Activated CD4-positive, alpha-beta T cell treated with anti-CD3 and anti-CD28 coated beads, Interleukin-2, amount 10 ng/mL, durations not matched to agents 7 days and 5 days (primary cell): ENCODE data around the gene SNAPIN. TPM values are rescaled to one million over a fixed set of nuclear protein-coding genes. Genes with fewer than 3 reads are reported as not detected.
A peak's percentile ranks its signal among the peaks of the same experiment; 100 is the strongest.

Source experiments
- CTCF ChIA-PET: fragments of 350-600 bp; sonication (Branson Sonifier 250); formaldehyde crosslinking; loops from one replicate; lab custom pipeline; 2021; ENCODE audit warnings: antibody characterized with exemption; lab: Charles Lee
- POLR2A ChIA-PET: fragments of 350-600 bp; sonication (Branson Sonifier 250); formaldehyde crosslinking; loops from one replicate; lab custom pipeline; 2021; ENCODE audit warnings: antibody characterized with exemption; lab: Charles Lee
- DNase-seq: peaks from one replicate; pipeline ENCODE4 v3.0.0-alpha.2; 2020
- H3K27ac Mint-ChIP-seq: one replicate; pipeline ENCODE4 v1.8.0; 2021; ENCODE audit warnings: mild to moderate bottlenecking, moderate library complexity, mixed read lengths
- H3K27me3 Mint-ChIP-seq: one replicate; pipeline ENCODE4 v1.8.0; 2021; ENCODE audit warnings: mixed read lengths
- H3K36me3 Mint-ChIP-seq: one replicate; pipeline ENCODE4 v1.8.0; 2021; ENCODE audit warnings: low read depth, mixed read lengths
- H3K4me1 Mint-ChIP-seq: one replicate; pipeline ENCODE4 v1.8.0; 2021; ENCODE audit warnings: mixed read lengths
- H3K4me3 Mint-ChIP-seq: one replicate; pipeline ENCODE4 v1.8.0; 2021; ENCODE audit warnings: mild to moderate bottlenecking, moderate library complexity, mixed read lengths
- H3K9me3 Mint-ChIP-seq: one replicate; pipeline ENCODE4 v1.8.0; 2021; ENCODE audit warnings: mixed read lengths
- total RNA-seq, 2 experiments: library from RNA; stranded (reverse); gene quantifications; one replicate each; pipeline ENCODE4 v1.2.3, GENCODE V29; 2021

Gene SNAPIN
- total RNA-seq, 2 experiments from 2014 or later: 36.1 to 39.6 TPM

DNA sequence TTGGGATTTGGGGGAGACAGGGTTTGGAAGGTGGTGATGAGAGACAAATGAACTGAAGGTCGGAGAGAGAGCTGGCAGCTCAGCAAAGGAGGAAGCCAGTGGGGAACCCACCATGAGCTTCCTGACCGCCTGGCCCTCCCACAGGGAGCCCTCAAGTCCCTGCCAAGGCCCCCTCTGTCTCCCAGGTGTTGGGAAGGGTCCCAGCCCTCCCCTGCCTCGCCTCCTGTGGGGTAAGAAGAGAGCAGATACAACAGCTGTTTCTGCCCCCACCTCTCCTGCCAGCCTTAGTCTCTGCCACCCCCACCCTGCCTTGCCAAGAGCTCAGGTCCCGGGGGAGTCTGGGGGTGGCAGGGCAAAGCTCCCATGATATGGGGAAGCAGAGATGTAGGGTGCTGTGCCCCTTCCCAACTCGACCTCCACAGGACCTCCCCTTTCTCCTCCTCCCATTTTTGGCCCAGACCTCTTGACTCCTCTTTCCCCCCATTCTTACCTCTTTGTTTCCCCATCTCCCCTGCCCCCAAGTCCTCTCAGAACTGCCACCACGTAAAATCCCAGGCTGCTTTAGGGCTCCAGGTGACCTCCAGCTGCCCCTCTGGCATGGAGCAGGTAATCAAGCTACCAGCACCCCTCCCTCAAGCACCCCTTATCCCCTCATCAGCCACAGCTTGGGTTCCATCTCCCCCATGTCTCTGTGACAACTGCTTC, 29.7 kb upstream of the SNAPIN start:
- ChIA-PET CTCF (interaction anchor here (1.5 to 3.6 kb wide), 4 partner anchors 13 to 97 kb away, joined by 3 to 45 read pairs (median 7); partner anchors contain the start of genes S100A14, S100A16 and S100A6), POLR2A (interaction anchor here (0.6 kb wide), 1 partner anchor 75 kb away, joined by 3 read pairs; no protein-coding TSS in a partner anchor)
- peaks cover 21% of the 10 kb centered on the region for H3K4me1 Mint-ChIP-seq
- no peak overlapping the region for H3K4me3 Mint-ChIP-seq
- H3K27me3 Mint-ChIP-seq: no peaks in the 10 kb centered on the region
- H3K9me3 Mint-ChIP-seq: no peaks in the 10 kb centered on the region
- H3K36me3 Mint-ChIP-seq: peaks cover 2% of the 10 kb centered on the region
- DNase-seq: no peak
- no peak overlapping the region for H3K27ac Mint-ChIP-seq

DNA sequence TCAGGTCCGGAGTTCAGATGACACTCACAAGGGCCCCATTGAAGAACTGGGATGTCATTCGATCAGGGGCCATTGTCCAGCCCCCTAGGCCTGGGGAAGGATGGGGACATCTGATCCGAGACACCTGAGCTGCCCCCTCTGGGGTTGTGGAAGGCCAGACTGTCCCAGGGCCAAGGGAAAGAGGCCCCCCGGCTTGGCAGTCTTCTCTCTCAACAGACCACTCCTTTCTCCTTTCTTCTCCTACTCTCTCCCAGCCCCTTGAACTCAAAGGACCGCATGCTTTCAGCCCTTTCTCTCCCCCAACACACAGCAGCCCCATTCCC, 29.2 kb upstream of the SNAPIN start:
- peaks cover 3% of the 10 kb centered on the region for H3K36me3 Mint-ChIP-seq
- H3K27ac Mint-ChIP-seq: no peak overlapping the region
- no peaks in the 10 kb centered on the region for H3K27me3 Mint-ChIP-seq
- POLR2A ChIA-PET: no interaction called here
- DNase-seq: no peak
- peaks cover 21% of the 10 kb centered on the region for H3K4me1 Mint-ChIP-seq
- CTCF ChIA-PET: interaction anchor here (1.6 to 3.6 kb wide), 3 partner anchors 14 to 94 kb away, joined by 5 to 45 read pairs (median 9); partner anchors contain the start of genes S100A14, S100A16 and S100A6
- H3K9me3 Mint-ChIP-seq: no peaks in the 10 kb centered on the region
- H3K4me3 Mint-ChIP-seq: no peak overlapping the region

DNA sequence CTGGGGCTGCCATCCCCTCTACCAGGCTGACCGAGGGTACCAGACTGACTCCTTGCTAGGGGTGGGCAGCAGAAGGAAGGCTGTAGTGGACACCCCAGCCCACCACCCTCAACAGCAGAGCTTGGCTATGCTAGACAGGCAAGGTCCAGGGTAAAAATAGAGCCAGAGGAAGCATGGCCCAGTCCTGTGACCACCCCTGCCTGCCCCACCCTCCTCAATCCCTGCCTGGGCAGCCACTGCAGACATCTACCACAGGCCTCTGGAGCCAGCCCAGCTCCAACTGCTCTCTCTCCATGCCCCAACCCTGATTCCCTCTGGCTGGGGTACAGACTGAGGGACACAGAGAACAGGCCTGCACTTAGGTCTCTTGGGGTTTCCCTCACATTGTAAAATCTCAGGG, 28.5 kb upstream of the SNAPIN start:
- POLR2A ChIA-PET: no interaction called here
- Mint-ChIP-seq H3K4me3 (no peak overlapping the region), H3K27me3 (no peaks in the 10 kb centered on the region), H3K27ac (no peak overlapping the region), H3K36me3 (peaks cover 7% of the 10 kb centered on the region), H3K9me3 (no peaks in the 10 kb centered on the region), H3K4me1 (peaks cover 23% of the 10 kb centered on the region)
- no peak for DNase-seq
- CTCF ChIA-PET: interaction anchor here (1.3 kb wide), 1 partner anchor 42 kb away, joined by 6 read pairs; no protein-coding TSS in a partner anchor

DNA sequence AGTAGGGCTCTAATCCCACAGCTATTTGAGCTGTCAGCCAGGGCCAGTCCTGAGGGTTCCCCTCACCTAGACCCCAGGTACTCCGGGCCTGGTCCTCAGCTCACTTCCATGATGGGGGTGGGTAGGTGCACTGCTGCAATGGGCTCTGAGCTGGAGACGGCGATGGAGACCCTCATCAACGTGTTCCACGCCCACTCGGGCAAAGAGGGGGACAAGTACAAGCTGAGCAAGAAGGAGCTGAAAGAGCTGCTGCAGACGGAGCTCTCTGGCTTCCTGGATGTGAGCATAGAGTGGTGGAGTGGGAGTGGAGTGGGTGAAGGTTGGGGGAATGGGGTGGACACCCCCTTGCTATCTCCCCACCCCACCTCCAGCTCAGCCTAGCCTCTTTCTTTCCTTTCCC, 28.1 kb upstream of the SNAPIN start:
- Mint-ChIP-seq H3K27ac (no peak overlapping the region), H3K36me3 (peaks cover 8% of the 10 kb centered on the region), H3K9me3 (no peaks in the 10 kb centered on the region), H3K4me3 (no peak overlapping the region), H3K27me3 (no peaks in the 10 kb centered on the region), H3K4me1 (peaks cover 25% of the 10 kb centered on the region)
- ChIA-PET CTCF (interaction anchor here (1.3 kb wide), 1 partner anchor 42 kb away, joined by 6 read pairs; no protein-coding TSS in a partner anchor), POLR2A (no interaction called here)
- no peak for DNase-seq

DNA sequence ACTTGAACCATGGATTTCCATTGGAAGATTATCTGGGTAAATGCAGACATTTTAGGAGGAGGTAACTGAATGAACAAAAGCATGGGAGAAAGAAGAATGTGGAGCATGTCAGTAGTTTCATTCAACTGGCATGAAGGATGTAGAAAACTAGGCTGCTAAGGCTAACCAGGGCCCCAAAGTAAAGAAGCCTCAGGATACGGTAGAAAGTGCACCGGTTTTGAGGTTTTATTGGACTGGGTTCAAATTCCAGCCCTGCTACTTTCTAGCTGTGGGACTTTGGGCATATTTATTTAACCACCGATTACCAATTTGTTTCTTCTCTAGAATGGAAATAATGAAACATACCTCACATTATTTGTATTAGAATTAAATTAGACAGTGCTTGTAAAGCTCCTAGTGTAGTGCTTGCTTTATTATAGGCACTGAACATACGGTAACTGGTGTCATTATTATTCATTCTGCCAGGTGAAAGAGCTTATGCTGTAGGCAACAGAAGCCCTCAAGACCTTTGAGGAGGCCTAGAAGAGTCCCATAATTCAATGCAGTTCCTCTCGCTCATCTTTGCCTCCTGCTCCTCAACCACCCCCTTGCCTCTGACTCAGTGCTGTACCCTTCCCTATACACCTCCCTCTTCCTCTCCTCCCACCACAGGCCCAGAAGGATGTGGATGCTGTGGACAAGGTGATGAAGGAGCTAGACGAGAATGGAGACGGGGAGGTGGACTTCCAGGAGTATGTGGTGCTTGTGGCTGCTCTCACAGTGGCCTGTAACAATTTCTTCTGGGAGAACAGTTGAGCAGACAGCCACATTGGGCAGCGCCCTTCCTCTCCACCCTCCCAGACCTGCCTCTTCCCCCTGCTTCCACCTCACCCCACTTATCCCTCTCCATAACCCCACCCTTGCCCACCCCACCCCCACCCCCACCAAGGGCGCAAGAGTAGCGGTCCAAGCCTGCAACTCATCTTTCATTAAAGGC, 27.2 kb upstream of the SNAPIN start:
- Mint-ChIP-seq H3K4me1 (peaks cover 31% of the 10 kb centered on the region), H3K27ac (peak overlapping the region; percentile 20), H3K36me3 (peaks cover 14% of the 10 kb centered on the region), H3K9me3 (no peaks in the 10 kb centered on the region), H3K4me3 (no peak overlapping the region), H3K27me3 (no peaks in the 10 kb centered on the region)
- ChIA-PET POLR2A (no interaction called here), CTCF (interaction anchor here (1.3 kb wide), 1 partner anchor 16 kb away, joined by 3 read pairs; no protein-coding TSS in a partner anchor)
- DNase-seq: no peak

DNA sequence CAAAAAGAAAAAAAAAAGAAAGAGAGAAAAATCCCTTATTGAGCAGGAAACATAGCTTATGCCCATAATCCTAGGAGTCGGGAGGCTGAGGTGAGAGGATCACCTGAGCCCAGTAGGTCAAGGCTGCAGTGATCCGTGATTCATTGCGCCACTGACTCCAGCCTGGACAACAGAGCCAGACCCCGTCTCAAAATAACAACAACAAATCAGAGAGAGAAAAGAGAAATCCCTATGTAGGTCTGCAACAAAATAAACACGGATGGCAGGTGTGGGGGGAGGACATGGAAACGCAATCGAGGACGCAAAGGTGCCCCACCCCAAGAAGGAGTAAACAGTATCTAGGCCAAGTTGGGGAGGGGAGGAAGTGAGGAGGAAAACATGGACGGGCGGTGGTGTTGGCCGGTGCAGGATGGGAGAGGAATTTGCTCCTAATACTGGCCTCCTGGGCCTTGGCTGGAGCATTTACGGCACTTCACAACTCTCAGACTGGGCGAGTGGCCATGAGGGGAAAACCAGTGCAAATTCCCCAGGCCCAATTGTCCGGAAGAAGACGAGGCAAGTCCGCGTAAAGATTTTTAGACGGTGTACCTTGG, 25.2 kb upstream of the SNAPIN start:
- no peak for DNase-seq
- Mint-ChIP-seq H3K27me3 (no peaks in the 10 kb centered on the region), H3K4me3 (peak overlapping the region; percentile 92), H3K9me3 (no peaks in the 10 kb centered on the region), H3K36me3 (peaks cover 30% of the 10 kb centered on the region), H3K27ac (peak overlapping the region; percentile 99), H3K4me1 (peaks cover 44% of the 10 kb centered on the region)
- CTCF ChIA-PET: interaction anchor here (0.6 to 2.4 kb wide), 11 partner anchors 10 to 129 kb away, joined by 3 to 10 read pairs (median 4); no protein-coding TSS in a partner anchor
- POLR2A ChIA-PET: interaction anchor here (0.6 to 1.8 kb wide), 8 partner anchors 11 to 617 kb away, joined by 3 to 7 read pairs (median 3); partner anchors contain the start of gene SNAPIN

DNA sequence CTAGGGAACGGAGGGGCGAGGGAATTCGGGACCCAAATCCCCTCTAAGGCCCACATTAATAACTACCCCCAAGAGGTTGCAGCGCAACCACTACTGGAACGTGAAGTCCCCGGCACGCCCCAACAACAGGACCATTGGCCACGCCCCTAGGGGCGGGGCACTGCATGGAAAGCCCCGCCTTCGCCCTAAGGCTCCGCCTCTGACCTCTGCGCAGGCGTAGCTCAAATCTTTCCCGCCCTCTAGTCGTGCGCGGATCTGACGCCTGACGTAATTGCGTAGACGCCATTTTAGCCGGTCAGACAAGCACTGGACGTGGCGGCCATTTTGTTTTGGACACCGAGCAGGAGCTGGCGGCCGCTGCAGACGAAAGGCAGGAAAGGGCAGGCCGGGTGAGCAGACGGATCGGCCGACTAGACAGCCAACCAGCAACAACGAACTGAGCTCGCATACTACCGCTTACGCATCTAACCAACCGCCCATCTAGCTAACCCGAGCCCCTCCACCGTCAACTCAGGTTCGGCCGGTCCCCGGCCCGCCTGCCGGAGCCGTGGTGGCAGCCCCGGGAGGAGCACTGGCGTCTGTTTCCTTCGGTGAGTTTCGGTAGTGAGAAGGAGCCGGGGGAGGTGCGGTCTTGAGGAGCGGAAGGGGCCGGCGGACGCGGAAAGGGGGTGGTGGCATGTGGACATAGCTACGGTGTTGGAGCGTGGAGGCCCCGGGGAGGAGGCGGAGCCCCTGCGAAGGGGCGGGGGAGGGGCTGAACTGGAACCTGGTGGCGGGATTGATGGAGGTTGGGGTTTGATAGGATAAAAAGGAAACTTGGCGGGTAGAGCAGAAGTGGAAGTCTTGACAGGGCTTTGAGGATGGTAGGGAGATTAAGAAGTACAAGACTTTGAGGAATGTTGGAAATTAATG, 24.5 kb upstream of the SNAPIN start, which contains the start of gene CHTOP:
Gene CHTOP (plus strand): TSS at position 313 of the 912 bp plus-strand sequence. CDS start 2,523 bp downstream, outside the sequence.
- ChIA-PET CTCF (interaction anchor here (0.7 to 2.4 kb wide), 18 partner anchors 9 to 130 kb away, joined by 3 to 10 read pairs (median 4); no protein-coding TSS in a partner anchor), POLR2A (interaction anchor here (0.6 to 1.8 kb wide), 14 partner anchors 10 to 770 kb away, joined by 3 to 7 read pairs (median 3); partner anchors contain the start of genes RPS27, S100A6 and SNAPIN)
- Mint-ChIP-seq H3K4me1 (peaks cover 44% of the 10 kb centered on the region), H3K27me3 (no peaks in the 10 kb centered on the region), H3K36me3 (peaks cover 36% of the 10 kb centered on the region), H3K27ac (peak within 1 kb of the TSS; percentile 99), H3K9me3 (no peaks in the 10 kb centered on the region), H3K4me3 (peak within 1 kb of the TSS; percentile 92)
- peak; percentile 98 for DNase-seq

DNA sequence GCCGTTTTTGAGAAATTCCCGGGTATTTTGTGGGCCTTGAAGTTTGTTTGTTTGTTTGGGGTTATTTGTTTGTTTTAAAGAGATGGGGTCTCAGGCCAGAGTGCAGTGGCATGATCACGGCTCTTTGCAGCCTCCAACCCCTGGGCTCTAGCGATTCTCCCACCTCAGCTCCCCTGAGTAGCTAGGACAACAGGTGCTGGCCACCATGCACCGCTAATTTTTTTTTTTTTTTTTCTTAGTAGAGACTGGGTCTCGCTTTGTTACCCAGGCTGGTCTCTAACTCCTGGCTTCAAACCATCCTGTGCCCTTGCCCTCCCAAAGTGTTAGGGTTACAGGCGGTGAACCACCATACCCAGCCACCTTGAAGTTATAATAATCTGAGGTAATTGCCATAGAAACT, 22.6 kb upstream of the SNAPIN start:
- H3K4me1 Mint-ChIP-seq: peaks cover 43% of the 10 kb centered on the region
- peak overlapping the region; percentile 92 for H3K4me3 Mint-ChIP-seq
- POLR2A ChIA-PET: no interaction called here
- CTCF ChIA-PET: interaction anchor here (0.9 to 1.4 kb wide), 3 partner anchors 12 to 36 kb away, joined by 3 to 6 read pairs (median 3); no protein-coding TSS in a partner anchor
- H3K27me3 Mint-ChIP-seq: no peaks in the 10 kb centered on the region
- H3K9me3 Mint-ChIP-seq: no peaks in the 10 kb centered on the region
- no peak overlapping the region for H3K27ac Mint-ChIP-seq
- DNase-seq: no peak
- peaks cover 44% of the 10 kb centered on the region for H3K36me3 Mint-ChIP-seq

DNA sequence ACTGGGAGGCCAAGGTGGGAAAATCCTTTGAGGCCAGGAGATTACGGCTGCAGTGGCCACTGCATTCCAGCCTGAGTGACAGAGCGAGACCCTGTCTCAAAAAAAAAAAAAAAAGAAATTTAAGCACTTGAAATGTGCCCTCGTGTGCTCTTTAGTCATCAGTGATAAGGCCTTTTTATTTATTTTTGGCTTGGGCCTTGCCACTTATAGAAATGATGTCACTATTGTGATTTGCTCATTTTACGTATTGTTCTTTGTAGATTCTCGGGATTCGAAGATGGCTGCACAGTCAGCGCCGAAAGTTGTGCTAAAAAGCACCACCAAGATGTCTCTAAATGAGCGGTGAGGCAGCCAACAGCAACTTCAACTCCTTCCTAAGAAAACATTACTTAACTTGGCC, 22.2 kb upstream of the SNAPIN start:
- H3K9me3 Mint-ChIP-seq: no peaks in the 10 kb centered on the region
- no peaks in the 10 kb centered on the region for H3K27me3 Mint-ChIP-seq
- H3K36me3 Mint-ChIP-seq: peaks cover 48% of the 10 kb centered on the region
- peak overlapping the region; percentile 92 for H3K4me3 Mint-ChIP-seq
- H3K4me1 Mint-ChIP-seq: peaks cover 46% of the 10 kb centered on the region
- POLR2A ChIA-PET: no interaction called here
- no peak overlapping the region for H3K27ac Mint-ChIP-seq
- CTCF ChIA-PET: interaction anchor here (0.9 kb wide), 1 partner anchor 15 kb away, joined by 3 read pairs; no protein-coding TSS in a partner anchor
- DNase-seq: no peak

DNA sequence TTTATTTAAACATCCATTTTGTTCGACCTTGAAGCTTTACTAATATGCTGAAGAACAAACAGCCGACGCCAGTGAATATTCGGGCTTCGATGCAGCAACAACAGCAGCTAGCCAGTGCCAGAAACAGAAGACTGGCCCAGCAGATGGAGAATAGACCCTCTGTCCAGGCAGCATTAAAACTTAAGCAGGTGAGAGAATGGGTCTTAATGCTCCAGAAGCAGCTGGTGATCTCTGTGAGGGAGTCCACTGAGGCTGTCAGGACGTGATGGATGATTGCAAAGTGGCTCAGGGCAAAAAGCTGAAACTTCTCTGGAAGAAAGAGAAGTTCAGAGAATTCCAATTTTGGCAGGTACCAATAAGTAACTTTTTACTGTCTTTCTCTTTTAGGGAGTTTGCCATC, 20.2 kb upstream of the SNAPIN start:
- Mint-ChIP-seq H3K27ac (no peak overlapping the region), H3K9me3 (no peaks in the 10 kb centered on the region), H3K4me1 (peaks cover 39% of the 10 kb centered on the region), H3K36me3 (peaks cover 66% of the 10 kb centered on the region), H3K4me3 (no peak overlapping the region), H3K27me3 (no peaks in the 10 kb centered on the region)
- POLR2A ChIA-PET: interaction anchor here (0.6 kb wide), 1 partner anchor 123 kb away, joined by 3 read pairs; no protein-coding TSS in a partner anchor
- CTCF ChIA-PET: interaction anchor here (1.1 to 2.7 kb wide), 3 partner anchors 11 to 105 kb away, joined by 3 to 7 read pairs (median 3); partner anchors contain the start of gene S100A13
- DNase-seq: no peak

DNA sequence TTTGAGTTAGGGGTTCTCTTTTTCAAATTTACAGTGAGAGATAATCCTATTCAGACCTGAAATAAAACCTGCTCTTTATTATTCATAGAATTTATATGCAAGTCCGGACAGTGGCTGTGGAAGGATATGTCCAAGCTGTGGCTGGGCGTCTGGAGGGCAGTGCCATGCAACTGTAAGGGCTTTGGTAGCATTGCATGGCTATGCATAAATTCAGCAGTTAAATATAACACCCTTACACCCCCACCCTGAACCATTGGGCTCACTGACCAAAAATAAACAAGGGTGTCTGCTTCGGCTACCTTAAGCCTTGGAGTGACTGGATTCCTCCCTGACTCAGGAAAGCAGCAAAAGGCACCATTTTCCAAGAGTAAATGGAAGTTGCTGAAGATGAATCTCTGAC, 19.2 kb upstream of the SNAPIN start:
- Mint-ChIP-seq H3K27me3 (no peaks in the 10 kb centered on the region), H3K36me3 (peaks cover 76% of the 10 kb centered on the region), H3K27ac (no peak overlapping the region), H3K4me1 (peaks cover 41% of the 10 kb centered on the region), H3K9me3 (no peaks in the 10 kb centered on the region), H3K4me3 (no peak overlapping the region)
- no peak for DNase-seq
- POLR2A ChIA-PET: no interaction called here
- CTCF ChIA-PET: interaction anchor here (1.5 to 2.7 kb wide), 2 partner anchors 12 to 13 kb away, joined by 5 to 7 read pairs; partner anchors contain the start of gene S100A13
